Endothelial cell (in vitro differentiated cells): ENCODE measurements around the gene ADTRP. TPM values are rescaled to one million over a fixed set of nuclear protein-coding genes. Genes with fewer than 3 reads are reported as not detected.

ENCODE experiments used
- DNase-seq: peaks from one replicate; pipeline ENCODE4 v3.0.0; 2021; ENCODE audit warnings: low spot score
- H3K27ac Mint-ChIP-seq: one replicate; pipeline ENCODE4 v1.8.0; 2021; ENCODE audit warnings: mixed read lengths, inconsistent platforms; ENCODE audit not compliant: unreplicated experiment
- H3K27me3 Mint-ChIP-seq: one replicate; pipeline ENCODE4 v1.8.0; 2021; ENCODE audit warnings: mild to moderate bottlenecking, moderate library complexity, mixed read lengths, inconsistent platforms; ENCODE audit not compliant: unreplicated experiment
- H3K36me3 Mint-ChIP-seq: one replicate; pipeline ENCODE4 v1.8.0; 2021; ENCODE audit warnings: mild to moderate bottlenecking, low read depth, mixed read lengths, inconsistent platforms; ENCODE audit not compliant: unreplicated experiment
- H3K4me1 Mint-ChIP-seq: one replicate; pipeline ENCODE4 v1.8.0; 2021; ENCODE audit warnings: mild to moderate bottlenecking, mixed read lengths, inconsistent platforms; ENCODE audit not compliant: unreplicated experiment
- H3K4me3 Mint-ChIP-seq: one replicate; pipeline ENCODE4 v1.8.0; 2021; ENCODE audit warnings: mild to moderate bottlenecking, mixed read lengths, inconsistent platforms; ENCODE audit not compliant: unreplicated experiment
- H3K9me3 Mint-ChIP-seq: one replicate; pipeline ENCODE4 v1.8.0; 2021; ENCODE audit warnings: mixed read lengths, inconsistent platforms; ENCODE audit not compliant: unreplicated experiment
- CTCF ChIP-seq: fragments of 200-600 bp; sonication (generic); IDR thresholded peaks from one replicate; pipeline ENCODE4 v1.5.0; 2021; ENCODE audit warnings: antibody characterized with exemption; ENCODE audit not compliant: unreplicated experiment
- total RNA-seq: library from RNA; stranded (reverse); fragmentation: NEBNext Ultra II Directional; extraction: Animal tissue kit (Norgen Biotek cat#: 25700); gene quantifications from one replicate; pipeline ENCODE4 v1.2.1, GENCODE V29; 2021; ENCODE audit not compliant: unreplicated experiment

Gene ADTRP
- total RNA-seq, 1 donor from 2014 or later, result not detected

DNA sequence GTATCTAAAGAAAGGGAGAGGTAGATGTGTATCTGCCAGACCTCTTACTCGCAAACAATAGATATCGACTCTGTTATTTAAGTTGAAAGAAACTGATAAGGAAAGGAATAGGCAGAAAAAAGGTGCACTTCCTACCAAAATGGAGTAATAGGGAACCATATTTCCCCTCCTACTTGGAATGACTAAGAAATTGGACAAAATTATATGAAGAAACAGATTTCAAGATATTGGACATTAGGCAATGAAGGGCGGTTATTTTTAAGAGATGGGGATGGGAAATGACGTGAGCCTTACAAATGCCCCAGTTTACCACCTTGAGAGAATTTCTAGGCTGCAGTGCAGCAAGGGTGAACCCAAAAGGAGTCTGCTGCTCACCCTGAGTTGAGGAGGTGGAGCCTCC is 108.9 kb downstream of the ADTRP start:
- Mint-ChIP-seq H3K4me3 (no peak overlapping the region), H3K27ac (no peak overlapping the region), H3K27me3 (no peaks in the 10 kb centered on the region), H3K9me3 (no peaks in the 10 kb centered on the region), H3K4me1 (no peaks in the 10 kb centered on the region), H3K36me3 (no peaks in the 10 kb centered on the region)
- no peak for TF ChIP-seq CTCF
- no peak for DNase-seq

GRCh38 chr6:11668455-11668854 is 110.1 kb downstream of the ADTRP start:
- Mint-ChIP-seq H3K4me3 (no peak overlapping the region), H3K4me1 (no peaks in the 10 kb centered on the region), H3K36me3 (no peaks in the 10 kb centered on the region), H3K27me3 (no peaks in the 10 kb centered on the region), H3K9me3 (no peaks in the 10 kb centered on the region), H3K27ac (no peak overlapping the region)
- no peak for DNase-seq
- no peak for TF ChIP-seq CTCF

DNA sequence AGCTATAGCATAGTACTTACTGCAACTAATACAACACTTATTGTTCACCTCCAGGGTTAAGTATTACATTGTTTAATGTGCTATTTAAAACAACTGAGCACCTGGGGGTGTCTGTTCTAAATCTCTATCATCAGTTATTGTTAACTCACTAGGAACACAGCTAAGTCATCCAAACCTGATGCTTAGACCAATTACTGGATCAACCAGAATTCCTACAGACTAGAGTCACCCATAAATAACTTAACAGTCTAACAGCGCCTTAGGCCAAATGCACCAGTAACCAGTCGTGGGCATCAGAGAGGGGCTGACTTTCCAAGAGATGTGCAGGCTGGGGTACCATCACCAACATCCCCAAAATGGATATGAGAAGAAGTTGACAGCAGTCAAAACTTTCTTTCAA is 110.7 kb downstream of the ADTRP start:
- no peaks in the 10 kb centered on the region for H3K36me3 Mint-ChIP-seq
- no peaks in the 10 kb centered on the region for H3K27me3 Mint-ChIP-seq
- H3K4me1 Mint-ChIP-seq, result no peaks in the 10 kb centered on the region
- no peaks in the 10 kb centered on the region for H3K9me3 Mint-ChIP-seq
- H3K27ac Mint-ChIP-seq, result no peak overlapping the region
- H3K4me3 Mint-ChIP-seq, result no peak overlapping the region
- TF ChIP-seq CTCF, result no peak
- DNase-seq, result no peak

DNA sequence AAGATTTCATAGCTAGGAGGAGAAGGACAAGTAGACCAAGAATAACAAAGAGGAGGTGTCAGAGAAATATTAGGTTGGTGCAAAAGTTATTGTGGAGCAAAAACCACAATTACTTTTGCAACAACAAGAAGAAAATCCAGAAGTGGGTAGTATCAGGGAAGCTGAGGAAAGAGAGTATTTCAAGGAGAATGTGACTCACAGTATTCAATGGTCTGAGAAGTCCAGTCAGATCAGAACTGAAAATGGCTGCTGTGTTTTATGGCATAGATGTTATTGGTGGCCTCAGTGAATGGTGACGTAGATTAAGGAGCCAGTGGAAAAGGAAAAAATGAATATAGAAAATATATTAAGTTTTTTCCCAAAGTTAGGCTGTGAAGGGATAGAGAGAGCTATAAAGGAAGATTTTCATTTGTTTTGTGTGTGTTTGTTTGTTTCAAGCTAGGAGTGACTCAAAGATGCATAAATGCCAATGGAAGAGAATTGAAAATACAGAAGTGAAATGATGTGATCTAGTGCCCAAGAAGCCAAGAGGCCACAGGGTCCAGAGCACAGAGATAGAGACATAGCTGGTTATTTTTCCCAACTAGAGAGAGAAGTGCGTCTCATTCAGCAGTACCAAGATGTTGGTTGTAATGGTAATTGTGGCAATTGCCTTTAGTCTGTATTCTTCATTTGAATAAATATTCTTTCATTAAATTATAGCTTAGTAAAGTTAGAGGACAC is 112.8 kb downstream of the ADTRP start:
- no peaks in the 10 kb centered on the region for H3K4me1 Mint-ChIP-seq
- no peaks in the 10 kb centered on the region for H3K9me3 Mint-ChIP-seq
- H3K36me3 Mint-ChIP-seq, result no peaks in the 10 kb centered on the region
- H3K27me3 Mint-ChIP-seq, result no peaks in the 10 kb centered on the region
- no peak overlapping the region for H3K4me3 Mint-ChIP-seq
- TF ChIP-seq CTCF, result no peak
- no peak overlapping the region for H3K27ac Mint-ChIP-seq
- no peak for DNase-seq

Other genes with a start within 250 kb of the ADTRP start
- gene TMEM170B, start 241.1 kb downstream of the ADTRP start, total RNA-seq, result 5.0 TPM
- 19.0 TPM for gene HIVEP1, start 233.5 kb upstream of the ADTRP start, total RNA-seq